Measurements from ENCODE around the gene QRFPR.
A peak's percentile ranks its signal among the peaks of the same experiment; 100 is the strongest.

Gene QRFPR

GRCh38 chr4:121375262-121375661 lies 5.6 kb downstream of the QRFPR start:
- TF ChIP-seq, protein P1, sequence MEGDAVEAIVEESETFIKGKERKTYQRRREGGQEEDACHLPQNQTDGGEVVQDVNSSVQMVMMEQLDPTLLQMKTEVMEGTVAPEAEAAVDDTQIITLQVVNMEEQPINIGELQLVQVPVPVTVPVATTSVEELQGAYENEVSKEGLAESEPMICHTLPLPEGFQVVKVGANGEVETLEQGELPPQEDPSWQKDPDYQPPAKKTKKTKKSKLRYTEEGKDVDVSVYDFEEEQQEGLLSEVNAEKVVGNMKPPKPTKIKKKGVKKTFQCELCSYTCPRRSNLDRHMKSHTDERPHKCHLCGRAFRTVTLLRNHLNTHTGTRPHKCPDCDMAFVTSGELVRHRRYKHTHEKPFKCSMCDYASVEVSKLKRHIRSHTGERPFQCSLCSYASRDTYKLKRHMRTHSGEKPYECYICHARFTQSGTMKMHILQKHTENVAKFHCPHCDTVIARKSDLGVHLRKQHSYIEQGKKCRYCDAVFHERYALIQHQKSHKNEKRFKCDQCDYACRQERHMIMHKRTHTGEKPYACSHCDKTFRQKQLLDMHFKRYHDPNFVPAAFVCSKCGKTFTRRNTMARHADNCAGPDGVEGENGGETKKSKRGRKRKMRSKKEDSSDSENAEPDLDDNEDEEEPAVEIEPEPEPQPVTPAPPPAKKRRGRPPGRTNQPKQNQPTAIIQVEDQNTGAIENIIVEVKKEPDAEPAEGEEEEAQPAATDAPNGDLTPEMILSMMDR (IDR thresholded peaks at IDR 0.05; ENCODE audit: low read length, missing control alignments) = no peak
- H3K4me3 ChIP-seq (replicated peaks; ENCODE audit: low read depth, low read length) = no peak overlapping the region
- DNase-seq (ENCODE audit: low read depth) = peak; percentile 76

DNA sequence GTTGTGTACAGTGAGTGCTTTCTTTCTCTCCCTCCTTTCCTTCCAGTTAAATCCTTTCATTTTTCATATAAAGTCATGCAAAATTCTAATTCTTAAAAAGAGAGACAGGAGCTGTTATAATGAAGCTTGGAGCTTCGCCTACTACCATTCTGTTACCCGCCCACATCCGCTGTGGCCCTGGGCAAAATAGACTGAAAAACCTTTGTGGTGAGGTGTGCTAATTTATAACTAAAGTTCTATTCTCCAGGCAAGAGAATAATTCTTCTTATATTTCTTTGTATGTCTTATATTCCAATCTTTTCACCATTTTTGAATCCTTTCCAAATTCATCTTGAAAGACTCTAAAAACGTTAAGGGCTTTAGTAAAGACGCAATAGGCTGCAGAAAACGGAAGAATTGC lies 7.0 kb downstream of the QRFPR start:
- no peak overlapping the region for H3K4me3 ChIP-seq (replicated peaks; ENCODE audit: low read depth, low read length)
- TF ChIP-seq, protein P1 (IDR thresholded peaks at IDR 0.05; ENCODE audit: low read length, missing control alignments) = no peak
- DNase-seq (ENCODE audit: low read depth) = no peak

- H3K4me3 ChIP-seq (replicated peaks; ENCODE audit: low read depth, low read length) = no peak overlapping the region
- peak; percentile 64 for DNase-seq (ENCODE audit: low read depth)
- TF ChIP-seq, protein P1 (IDR thresholded peaks at IDR 0.05; ENCODE audit: low read length, missing control alignments) = peak; percentile 68
Measured at GRCh38 chr4:121370729-121371325, 10.0 kb downstream of the QRFPR start.

DNA sequence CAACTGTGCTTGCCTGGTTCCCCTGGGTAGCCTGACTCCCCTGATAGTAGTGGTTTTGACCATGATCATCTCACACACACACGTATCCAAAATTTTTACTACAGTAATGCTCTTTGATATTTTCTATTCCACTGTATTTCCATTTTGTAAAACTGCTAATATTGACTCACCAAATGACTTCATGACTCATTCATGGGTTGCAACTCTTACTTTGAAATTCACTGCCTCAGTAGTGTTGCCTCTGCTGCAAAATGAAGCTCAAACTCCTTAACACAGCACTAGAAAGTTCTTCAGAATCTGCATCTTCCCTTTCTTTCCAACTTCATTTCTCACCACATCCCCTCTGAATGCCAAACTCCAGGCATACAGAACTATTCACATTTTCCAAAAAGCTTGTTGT lies 20.3 kb downstream of the QRFPR start:
- DNase-seq (ENCODE audit: low read depth) = peak; percentile 20

DNA sequence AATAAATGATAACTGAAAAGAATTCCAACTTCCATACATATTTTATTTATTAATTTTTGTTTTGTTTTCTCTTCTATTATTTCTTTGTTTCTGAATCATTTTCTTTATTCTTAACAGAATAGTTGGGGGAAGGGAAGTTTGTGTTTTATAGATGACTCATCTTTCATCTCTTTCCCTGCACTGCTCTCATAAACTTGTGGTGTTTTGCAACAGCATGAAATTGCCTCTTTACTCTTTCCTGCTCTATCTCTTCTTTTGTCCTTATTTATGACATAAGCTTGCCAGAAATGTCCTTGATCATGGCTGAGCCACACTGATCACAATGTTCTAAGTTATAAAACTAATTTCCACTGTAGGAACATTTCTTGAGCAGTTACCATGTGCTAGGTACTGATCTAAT lies 22.3 kb downstream of the QRFPR start:
- DNase-seq (ENCODE audit: low read depth) = peak; percentile 84
- H3K4me3 ChIP-seq (replicated peaks; ENCODE audit: low read depth, low read length) = no peak overlapping the region
- TF ChIP-seq, protein P1 (IDR thresholded peaks at IDR 0.05; ENCODE audit: low read length, missing control alignments) = no peak

More for the DNA sequence above, 20.3 kb downstream of the QRFPR start:
- no peak overlapping the region for H3K4me3 ChIP-seq (replicated peaks; ENCODE audit: low read depth, low read length)
- TF ChIP-seq, protein P1 (IDR thresholded peaks at IDR 0.05; ENCODE audit: low read length, missing control alignments) = no peak

DNA sequence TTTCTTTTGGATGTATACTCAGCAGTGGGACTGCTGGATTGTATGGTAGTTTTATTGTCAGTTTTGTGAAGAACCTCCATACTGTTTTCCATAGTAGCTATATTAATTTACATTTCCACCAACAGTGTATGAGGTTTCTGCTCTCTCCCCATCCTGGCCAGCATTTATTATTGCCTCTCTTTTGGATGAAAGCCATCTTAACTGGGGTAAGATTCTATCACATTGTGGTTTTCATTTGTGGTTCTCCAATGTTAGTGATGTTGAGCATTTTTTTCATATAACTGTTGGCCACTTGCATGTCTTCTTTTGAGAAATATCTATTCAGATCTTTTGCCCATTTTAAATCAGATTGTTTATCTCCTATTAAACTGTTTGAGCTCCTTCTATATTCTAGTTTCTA lies 27.6 kb downstream of the QRFPR start:
- TF ChIP-seq, protein P1 (IDR thresholded peaks at IDR 0.05; ENCODE audit: low read length, missing control alignments) = no peak
- DNase-seq (ENCODE audit: low read depth) = no peak
- no peak overlapping the region for H3K4me3 ChIP-seq (replicated peaks; ENCODE audit: low read depth, low read length)

GRCh38 chr4:121344098-121344497 lies 36.7 kb downstream of the QRFPR start:
- TF ChIP-seq, protein P1 (IDR thresholded peaks at IDR 0.05; ENCODE audit: low read length, missing control alignments) = no peak
- no peak overlapping the region for H3K4me3 ChIP-seq (replicated peaks; ENCODE audit: low read depth, low read length)
- DNase-seq (ENCODE audit: low read depth) = no peak

Measured in fibroblast of pulmonary artery (primary cell).